SH-SY5Y (cell line): ENCODE results near the gene SMPX.

Experiments used
- GATA2 ChIP-seq: IDR thresholded peaks from 2 replicates; pipeline ENCODE4 v1.6.1; 2011; ENCODE audit warnings: mild to moderate bottlenecking, low read depth, low read length
- GATA3 ChIP-seq: IDR thresholded peaks from 2 replicates; pipeline ENCODE4 v1.6.1; 2011; ENCODE audit warnings: low read depth, mild to moderate bottlenecking, low read length, moderate library complexity

- TF ChIP-seq GATA3, result no peak
- TF ChIP-seq GATA2, result no peak
Measured at GRCh38 chrX:21758488-21758887, 572 bp upstream of the SMPX start.
